Spleen (tissue), 11 donors: ENCODE measurements around the gene CXorf49. TPM values are rescaled to one million over a fixed set of nuclear protein-coding genes. Genes with fewer than 3 reads are reported as not detected.

ENCODE experiments used
- DNase-seq: peaks from one replicate; pipeline ENCODE4 v3.0.0-alpha.2; 2020
- H3K27ac ChIP-seq, 8 donors: fragments of 200-600 bp; sonication (generic) in 7 of 8; 1 replicate in 4 of 8; 2 replicates in 4 of 8; pipeline versions ENCODE4 v1.5.0 to v1.8.0; 2016 to 2021; ENCODE audit warnings: inconsistent platforms in 4 of 8, mild to moderate bottlenecking in 4 of 8, moderate library complexity in 1 of 8
- H3K27me3 ChIP-seq, 7 donors: fragments of 200-600 bp; sonication (generic) in 6 of 7; replicated peaks in 1 of 7; 1 replicate in 4 of 7; 2 replicates in 3 of 7; pipeline versions ENCODE4 v1.5.0 to v1.8.0; 2016 to 2021; ENCODE audit warnings: inconsistent platforms in 3 of 7, mild to moderate bottlenecking in 1 of 7
- H3K36me3 ChIP-seq, 6 donors: fragments of 200-600 bp; sonication (generic) in 5 of 6; 1 replicate in 4 of 6; 2 replicates in 2 of 6; pipeline versions ENCODE4 v1.5.0 to v1.8.0; 2016 to 2021; ENCODE audit warnings: inconsistent platforms in 2 of 6
- H3K4me1 ChIP-seq, 6 donors: fragments of 200-600 bp; sonication (generic) in 5 of 6; 1 replicate in 3 of 6; 2 replicates in 3 of 6; pipeline versions ENCODE4 v1.5.0 to v1.8.0; 2016 to 2021; ENCODE audit warnings: inconsistent platforms in 3 of 6
- H3K4me3 ChIP-seq, 8 donors: fragments of 200-600 bp; sonication (generic) in 7 of 8; 1 replicate in 4 of 8; 2 replicates in 4 of 8; pipeline versions ENCODE4 v1.5.0 to v1.8.0; 2016 to 2021; ENCODE audit warnings: inconsistent platforms in 4 of 8, mild to moderate bottlenecking in 4 of 8, moderate library complexity in 2 of 8
- H3K9me3 ChIP-seq, 8 donors: fragments of 200-600 bp; sonication (generic) in 7 of 8; 1 replicate in 4 of 8; 2 replicates in 4 of 8; pipeline versions ENCODE4 v1.5.0 to v1.8.0; 2016 to 2021; ENCODE audit warnings: inconsistent platforms in 4 of 8
- POLR2A ChIP-seq, 3 donors: fragments of 450-650 bp; IDR thresholded peaks; one replicate each; pipeline ENCODE4 v1.5.1; 2017; ENCODE audit warnings: antibody characterized with exemption in 3 of 3, mild to moderate bottlenecking in 1 of 3
- POLR2AphosphoS5 ChIP-seq, 3 donors: sonication (generic); formaldehyde crosslinking; IDR thresholded peaks; one replicate each; pipeline ENCODE4 v1.5.1; 2017; ENCODE audit warnings: antibody characterized with exemption in 3 of 3
- WGBS, 5 donors: extraction: QIAGEN DNeasy Blood & Tissue Kit in 3 of 5; methylation state at CpG; one replicate each; pipeline versions ENCODE4 v1.1.5 to v1.1.7; 2013 to 2018; 5-methylcytosine and 5-hydroxymethylcytosine counted together
- intact Hi-C: fragments of 100-400 bp; cut with DNase I; formaldehyde crosslinking; loops from one replicate; pipeline ENCODE4 v1.15.0; 2023; ENCODE audit warnings: low total_unique reads
- polyA plus RNA-seq, 3 donors: library from polyadenylated mRNA; stranded (reverse); fragments of 200-250 nt; gene quantifications; one replicate each; pipeline ENCODE4 v1.2.1, GENCODE V29; 2013
- small RNA-seq, 4 donors: library from RNA; depleted of rRNA; stranded (forward); fragments of <200 nt; gene quantifications; one replicate each; pipeline ENCODE3, GENCODE V24; 2016
- total RNA-seq, 7 donors: library from RNA; depleted of rRNA in 3 of 7; stranded (reverse); fragments of >200 nt in 3 of 7; fragmentation: NEBNext Ultra II Directional in 4 of 7; extraction: Animal tissue kit (Norgen Biotek cat#: 25700) in 4 of 7; gene quantifications; one replicate each; pipeline versions ENCODE4 v1.1.0 to v1.2.1, GENCODE V29; 2016 to 2021
- TF ChIP-seq, protein P1 (sequence below), 11 experiments: fragments of 200-600 bp in 7 of 11; fragments of 450-650 bp in 4 of 11; sonication (generic) in 4 of 11; IDR thresholded peaks in 8 of 11; conservative IDR thresholded peaks in 3 of 11; 1 replicate in 7 of 11; 2 replicates in 4 of 11; pipeline versions ENCODE4 v1.4.0 to v1.8.0; 2016 to 2021; ENCODE audit warnings: antibody characterized with exemption in 11 of 11, inconsistent platforms in 4 of 11, mild to moderate bottlenecking in 1 of 11
- donor health status: healthy with polysubstance abuse.
- donor health status: DM: no; HTN: no; CAD: no; lungs with moderate emphysema.
- donor health status: DM: no; HTN: no; CAD: no.
- donor health status: Bipolar disorder and iron deficiency.
- donor health status: healthy.
- donor health status: DM: no; HTN: no; CAD: no.
- donor health status: DM: yes; HTN: yes; CAD: no.

Gene CXorf49
- total and polyA plus RNA-seq, 10 donors, result not detected

DNA sequence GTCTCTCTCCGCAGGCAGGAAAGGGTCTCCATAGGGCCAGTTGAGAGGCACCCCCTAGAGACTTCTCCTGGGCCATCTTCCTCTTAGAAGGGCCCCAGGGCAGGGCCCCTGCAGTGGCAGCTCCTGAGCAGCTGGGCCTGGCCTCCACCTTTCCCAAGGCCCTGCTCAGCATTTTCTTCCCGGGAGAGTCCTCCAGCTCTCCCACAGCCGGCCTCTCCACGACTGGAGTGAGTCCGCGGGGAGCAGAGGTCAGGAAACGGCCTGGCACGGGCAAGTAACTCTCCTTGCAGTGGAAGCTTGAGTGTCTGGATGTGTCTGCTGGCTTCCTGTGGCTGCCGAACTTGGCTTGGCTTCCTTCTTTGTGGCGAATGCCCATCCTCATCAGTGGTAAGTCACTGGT is 52.3 kb downstream of the CXorf49 start:
- H3K9me3 ChIP-seq, result no peaks in the 10 kb centered on the region
- WGBS, 5 donors, result 39 to 84% (median 60%) methylated on average over 1 to 10 of the region's 10 CpGs
- no peak overlapping the region for H3K27ac ChIP-seq
- H3K4me1 ChIP-seq, result peaks cover 0 to 5% (median 0%) of the 10 kb centered on the region in 6 donors
- H3K4me3 ChIP-seq, result no peak overlapping the region
- peak; percentile 62 for DNase-seq
- intact Hi-C loops, result no loop called here
- no peaks in the 10 kb centered on the region for H3K27me3 ChIP-seq
- H3K36me3 ChIP-seq, result no peaks in the 10 kb centered on the region
- TF ChIP-seq POLR2A (IDR thresholded peaks at IDR 0.05) (no peak), POLR2AphosphoS5 (IDR thresholded peaks at IDR 0.05) (no peak)
- TF ChIP-seq, protein P1, sequence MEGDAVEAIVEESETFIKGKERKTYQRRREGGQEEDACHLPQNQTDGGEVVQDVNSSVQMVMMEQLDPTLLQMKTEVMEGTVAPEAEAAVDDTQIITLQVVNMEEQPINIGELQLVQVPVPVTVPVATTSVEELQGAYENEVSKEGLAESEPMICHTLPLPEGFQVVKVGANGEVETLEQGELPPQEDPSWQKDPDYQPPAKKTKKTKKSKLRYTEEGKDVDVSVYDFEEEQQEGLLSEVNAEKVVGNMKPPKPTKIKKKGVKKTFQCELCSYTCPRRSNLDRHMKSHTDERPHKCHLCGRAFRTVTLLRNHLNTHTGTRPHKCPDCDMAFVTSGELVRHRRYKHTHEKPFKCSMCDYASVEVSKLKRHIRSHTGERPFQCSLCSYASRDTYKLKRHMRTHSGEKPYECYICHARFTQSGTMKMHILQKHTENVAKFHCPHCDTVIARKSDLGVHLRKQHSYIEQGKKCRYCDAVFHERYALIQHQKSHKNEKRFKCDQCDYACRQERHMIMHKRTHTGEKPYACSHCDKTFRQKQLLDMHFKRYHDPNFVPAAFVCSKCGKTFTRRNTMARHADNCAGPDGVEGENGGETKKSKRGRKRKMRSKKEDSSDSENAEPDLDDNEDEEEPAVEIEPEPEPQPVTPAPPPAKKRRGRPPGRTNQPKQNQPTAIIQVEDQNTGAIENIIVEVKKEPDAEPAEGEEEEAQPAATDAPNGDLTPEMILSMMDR (IDR thresholded peaks at IDR 0.05 in 8 of 11, conservative IDR thresholded peaks at IDR 0.05 in 3 of 11), result no peak

DNA sequence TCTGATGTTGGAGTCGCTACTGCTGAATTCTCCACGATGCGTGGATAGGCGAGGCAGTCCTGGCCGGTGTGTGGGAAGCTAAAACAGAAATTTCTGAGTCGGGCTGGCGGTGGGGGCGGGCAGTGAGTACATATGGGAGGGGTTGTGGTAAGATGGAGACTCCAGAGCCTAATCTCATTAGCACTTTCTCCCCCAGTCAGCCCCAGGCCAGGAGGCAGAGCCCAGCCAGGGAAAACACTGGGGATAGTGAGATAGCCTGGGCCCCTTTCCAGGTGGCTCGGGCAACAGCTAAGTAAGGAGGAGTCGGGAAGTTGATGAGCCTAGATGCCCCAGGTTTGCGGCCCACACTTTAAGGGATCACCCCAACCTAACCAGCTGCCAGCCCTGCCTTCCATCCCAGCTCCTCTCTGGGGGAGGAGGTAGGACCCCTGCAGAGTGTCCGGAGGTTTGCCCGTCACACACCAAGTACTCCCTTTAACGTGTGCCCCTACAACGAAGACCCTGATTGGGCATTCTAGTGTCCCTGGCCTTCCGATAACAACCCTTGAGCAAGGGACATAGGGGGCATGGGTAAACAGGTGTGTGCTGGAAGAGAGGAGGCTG is 53.1 kb downstream of the CXorf49 start:
- intact Hi-C loops, result no loop called here
- peak; percentile 43 for DNase-seq

More for the DNA sequence above, 53.1 kb downstream of the CXorf49 start:
- TF ChIP-seq POLR2AphosphoS5 (IDR thresholded peaks at IDR 0.05) (no peak), POLR2A (IDR thresholded peaks at IDR 0.05) (no peak)
- TF ChIP-seq, protein P1 (IDR thresholded peaks at IDR 0.05 in 8 of 11, conservative IDR thresholded peaks at IDR 0.05 in 3 of 11), result no peak
- Histone ChIP-seq H3K36me3 (no peaks in the 10 kb centered on the region), H3K27ac (no peak overlapping the region), H3K27me3 (no peaks in the 10 kb centered on the region), H3K9me3 (no peaks in the 10 kb centered on the region), H3K4me1 (peaks cover 0 to 5% (median 0%) of the 10 kb centered on the region in 6 donors), H3K4me3 (no peak overlapping the region)
- WGBS, 5 donors, result 86 to 94% (median 92%) methylated on average over 13 to 16 of the region's 16 CpGs

Small RNA genes lying within 50 kb of the gene (small RNA-seq; reads per million reads assigned to genes)
- gene BX276092.4 (0 reads per million in 4 donors), gene BX276092.6 (0 reads per million in 4 donors), gene BX276092.8 (0 reads per million in 4 donors)

Other genes with a start within 250 kb of the CXorf49 start
- gene OGT, start 185.2 kb downstream of the CXorf49 start, total RNA-seq, result 100 to 1,000 TPM; 216 to 393 (median 242) TPM
- 100 to 1,000 TPM in 1 of 3 donors, 10 to 100 TPM in 2; 76.8 to 101 (median 87.3) TPM for gene OGT, start 185.2 kb downstream of the CXorf49 start, polyA plus RNA-seq
- 10 to 100 TPM in 1 of 7 donors, 1 to 10 TPM in 6; 1.9 to 12.8 (median 4.4) TPM for gene GCNA, start 139.8 kb downstream of the CXorf49 start, total RNA-seq
- 1 to 10 TPM; 1.8 to 2.4 (median 1.9) TPM for gene GCNA, start 139.8 kb downstream of the CXorf49 start, polyA plus RNA-seq
- 1 to 10 TPM; 5.6 to 9.4 (median 8.5) TPM for gene CXCR3, start 99.8 kb downstream of the CXorf49 start, total RNA-seq
- gene CXCR3, start 99.8 kb downstream of the CXorf49 start, polyA plus RNA-seq, result 10 to 100 TPM in 1 of 3 donors, 1 to 10 TPM in 2; 4.4 to 13.9 (median 6.4) TPM
- not detected for gene CXorf49B, start 45.1 kb upstream of the CXorf49 start, total RNA-seq
- gene CXorf49B, start 45.1 kb upstream of the CXorf49 start, polyA plus RNA-seq, result not detected
- 10 to 100 TPM in 5 of 7 donors, 1 to 10 TPM in 2; 8.9 to 20.8 (median 11.6) TPM for gene NHSL2, start 192.6 kb upstream of the CXorf49 start, total RNA-seq
- gene NHSL2, start 192.6 kb upstream of the CXorf49 start, polyA plus RNA-seq, result under 1 TPM; 0.24 to 0.77 (median 0.41) TPM